Activated CD4-positive, alpha-beta T cell treated with anti-CD3 and anti-CD28 coated beads for 48 hours (primary cell): Measurements from ENCODE around the gene SLC7A6OS.

Experiments
- DNase-seq: peaks from one replicate; pipeline ENCODE4 v3.0.0-alpha.2; 2020

Gene SLC7A6OS

DNA sequence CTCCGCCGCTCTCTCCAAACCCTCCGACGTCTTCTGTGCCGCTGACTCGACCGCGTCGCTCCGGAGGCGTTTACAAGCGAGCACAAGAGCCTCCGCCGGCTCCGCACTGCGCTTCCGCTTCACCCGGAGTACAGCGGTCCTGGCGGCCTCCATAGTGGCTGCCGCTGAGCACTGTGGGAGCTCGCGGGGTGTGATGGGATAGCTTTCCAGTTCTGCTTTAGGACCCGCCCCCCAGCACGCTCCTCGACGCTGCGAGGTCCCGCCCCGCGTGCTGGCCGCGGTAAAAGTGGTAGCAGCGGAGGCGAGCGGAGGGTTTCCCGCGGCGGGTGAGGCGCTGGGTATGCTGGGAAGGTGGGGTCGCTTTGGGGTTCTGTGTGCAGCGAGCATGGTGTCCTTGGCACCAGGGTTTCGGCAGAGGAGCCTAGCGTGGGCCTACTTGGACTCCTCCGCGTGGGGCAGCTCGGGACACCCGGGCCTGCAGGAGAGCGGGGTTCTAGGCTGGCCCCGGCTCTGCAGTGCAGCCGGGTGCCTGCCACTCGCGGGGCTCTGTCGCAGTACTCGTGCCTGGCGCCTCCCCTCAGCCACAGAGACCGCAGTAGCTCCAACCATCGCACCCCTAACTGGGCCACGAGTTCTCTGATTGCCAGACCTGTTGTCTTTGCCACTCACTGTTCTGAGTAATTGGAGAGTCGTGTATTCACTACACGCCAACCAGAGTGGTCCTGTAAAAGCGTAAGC is at the start of gene SLC7A6OS, which contains the start of gene PRMT7:
Gene SLC7A6OS, minus strand, starts transcription at position 173 of the 738 bp plus-strand sequence. Its CDS starts 20 bp downstream, at position 153.
Gene PRMT7, plus strand, starts transcription at position 246 of the 738 bp plus-strand sequence. CDS start 4,961 bp downstream, outside the sequence.
- DNase-seq: peak; percentile 96

DNA sequence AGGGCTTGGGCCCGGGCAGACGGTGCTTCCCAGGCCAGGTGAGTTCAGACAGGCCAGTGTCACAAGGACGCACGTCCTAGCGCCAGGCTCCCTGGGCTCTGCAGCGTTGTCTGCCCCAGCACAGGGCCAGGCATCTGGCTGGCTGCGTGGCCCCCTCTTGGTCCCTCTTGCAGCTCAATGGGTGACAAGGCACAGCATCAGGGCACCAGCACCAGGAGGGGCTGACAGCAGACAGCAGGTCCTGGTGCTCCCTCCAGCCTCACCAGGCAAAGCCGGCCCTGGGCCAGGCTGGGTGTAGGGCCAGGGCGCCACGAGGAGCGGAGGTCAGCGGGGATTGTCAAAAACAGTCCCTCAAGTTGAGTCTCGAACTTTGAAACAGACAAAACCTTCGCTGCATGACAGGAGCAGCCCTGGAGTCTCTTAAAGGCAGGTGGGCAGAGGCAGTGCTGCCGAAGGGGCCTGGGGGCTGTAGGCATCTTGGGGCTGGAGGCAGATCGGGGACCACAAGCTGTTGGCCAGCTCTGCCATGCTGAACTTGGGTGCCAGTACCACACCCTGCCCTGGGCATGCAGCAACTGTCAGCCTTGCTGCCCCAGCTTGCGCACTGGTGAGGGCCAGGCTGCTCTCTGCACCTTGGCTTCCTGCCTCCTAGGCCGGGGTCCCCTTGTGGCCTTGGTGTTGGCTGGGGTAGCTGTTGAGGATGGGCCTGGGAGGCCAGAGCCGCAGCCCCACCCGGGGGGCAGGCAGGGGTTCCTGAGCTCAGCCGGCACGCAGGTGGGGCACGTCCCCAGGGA is 48.8 kb upstream of the SLC7A6OS start:
- DNase-seq: no peak

- no peak for DNase-seq
These were observed 48.2 kb upstream of the SLC7A6OS start for GRCh38 chr16:68358951-68359350.

DNA sequence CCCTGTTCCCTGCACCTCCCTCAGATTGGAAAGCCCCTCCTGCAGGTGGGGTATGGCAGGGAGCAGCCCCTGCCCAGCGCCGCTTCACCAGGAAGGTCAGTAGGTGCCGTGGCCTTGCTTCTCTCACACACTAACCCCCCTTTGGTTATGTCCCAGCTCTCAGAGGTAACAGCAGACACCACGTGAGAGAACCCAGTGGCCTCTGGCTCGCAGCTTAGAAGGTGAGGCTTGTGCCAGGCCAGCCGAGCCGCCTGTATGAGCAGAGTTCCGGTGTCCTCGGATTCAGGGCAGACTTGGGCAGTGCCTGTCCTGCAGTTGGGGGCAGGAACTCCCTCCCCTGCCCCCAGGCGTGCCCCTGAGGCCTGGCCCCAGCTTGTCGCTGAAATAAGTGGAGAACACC is 47.2 kb upstream of the SLC7A6OS start:
- DNase-seq: no peak

- DNase-seq: no peak
These were observed 46.8 kb upstream of the SLC7A6OS start for GRCh38 chr16:68357521-68357922.

DNA sequence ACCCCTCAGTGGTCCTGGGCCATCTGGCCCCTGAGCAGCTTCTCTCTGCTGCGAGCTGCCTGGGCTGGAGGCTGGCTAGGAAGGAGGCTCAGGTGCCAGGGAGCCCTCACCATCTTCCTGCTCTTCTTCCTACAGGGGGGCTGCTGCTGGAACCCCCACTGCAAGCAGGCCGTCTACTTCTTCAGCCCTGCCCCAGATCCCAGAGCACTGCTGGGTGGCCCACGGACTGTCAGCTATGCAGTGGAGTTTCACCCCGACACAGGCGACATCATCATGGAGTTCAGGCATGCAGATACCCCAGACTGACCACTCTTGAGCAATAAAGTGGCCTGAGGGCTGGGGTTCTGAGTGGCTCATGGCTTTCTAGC is 46.2 kb upstream of the SLC7A6OS start:
- DNase-seq: no peak

DNA sequence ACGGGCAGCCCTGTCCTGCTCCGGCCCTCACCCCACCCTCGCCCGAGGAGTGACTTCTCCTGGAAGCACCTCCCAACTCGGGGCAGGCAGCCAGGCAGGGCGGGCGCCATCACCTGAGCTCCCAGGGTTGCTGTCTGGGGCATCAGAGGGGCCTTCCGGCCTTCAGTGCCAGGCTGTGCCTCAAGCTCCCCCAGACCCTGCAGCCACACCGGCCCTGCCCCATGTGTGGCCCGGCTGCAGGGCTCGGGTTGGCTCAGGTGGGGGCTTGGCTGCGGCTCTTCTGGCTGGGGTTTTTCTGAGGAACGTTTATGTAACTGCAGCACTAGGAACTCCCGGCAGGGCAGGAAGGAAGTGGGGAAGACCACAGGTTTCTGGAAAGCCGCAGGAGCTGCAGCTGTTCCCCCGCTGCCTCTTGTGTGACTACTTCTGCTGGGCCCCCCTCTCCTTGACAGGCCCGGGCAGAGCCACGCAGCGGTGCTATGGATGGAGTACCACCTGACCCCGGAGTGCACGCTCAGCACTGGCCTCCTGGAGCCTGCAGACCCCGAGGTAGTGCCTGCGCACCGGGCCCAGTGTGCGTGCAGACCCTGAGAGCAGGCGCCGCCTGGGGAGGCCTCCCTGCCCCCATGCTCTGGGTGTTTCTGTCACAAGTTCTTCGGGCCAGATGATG is 45.6 kb upstream of the SLC7A6OS start:
- DNase-seq: peak; percentile 65

GRCh38 chr16:68355447-68356248 is 44.9 kb upstream of the SLC7A6OS start:
- no peak for DNase-seq

DNA sequence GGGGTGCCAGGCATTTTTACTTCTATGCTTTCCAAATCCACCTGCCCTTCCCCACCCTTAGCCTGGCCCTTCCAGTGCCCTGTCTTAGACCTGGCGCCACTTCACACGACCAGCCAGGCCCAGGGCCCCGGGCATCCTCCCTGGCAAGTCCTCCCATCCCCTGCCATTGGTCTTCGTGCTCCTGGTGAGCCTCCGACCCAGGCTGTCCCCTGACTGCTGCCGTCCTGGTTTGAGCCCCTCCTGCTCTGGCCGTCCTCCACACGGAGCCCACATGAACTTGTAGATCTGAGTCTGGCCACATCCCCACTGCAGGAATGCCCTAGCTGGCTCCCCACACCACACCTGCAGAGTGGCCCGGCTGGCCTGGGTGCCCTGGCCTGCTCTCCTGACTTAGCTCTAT is 44.1 kb upstream of the SLC7A6OS start:
- no peak for DNase-seq

- no peak for DNase-seq
These were observed 42.6 kb upstream of the SLC7A6OS start for GRCh38 chr16:68353366-68353765.

DNA sequence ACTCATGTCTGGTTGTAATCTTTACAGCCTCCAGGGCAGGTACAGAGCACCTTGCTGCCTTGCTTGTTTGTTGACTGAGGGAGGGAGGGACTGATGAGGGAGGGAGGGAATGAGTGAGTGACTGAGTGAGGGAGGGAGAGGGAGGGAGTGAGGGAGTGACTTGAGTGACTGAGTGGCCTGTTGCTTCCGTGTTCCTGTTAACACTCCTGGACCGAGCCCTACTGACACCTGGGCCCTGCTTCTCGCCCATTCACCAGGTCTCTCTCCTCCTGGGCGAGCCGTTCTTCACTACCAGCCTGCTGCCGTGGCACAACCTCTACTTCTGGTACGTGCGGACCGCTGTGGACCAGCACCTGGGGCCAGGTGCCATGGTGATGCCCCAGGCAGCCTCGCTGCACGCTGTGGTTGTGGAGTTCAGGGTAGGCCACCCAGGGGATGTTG is 41.3 kb upstream of the SLC7A6OS start:
- DNase-seq: no peak

GRCh38 chr16:68351463-68351862 is 40.7 kb upstream of the SLC7A6OS start:
- no peak for DNase-seq

DNA sequence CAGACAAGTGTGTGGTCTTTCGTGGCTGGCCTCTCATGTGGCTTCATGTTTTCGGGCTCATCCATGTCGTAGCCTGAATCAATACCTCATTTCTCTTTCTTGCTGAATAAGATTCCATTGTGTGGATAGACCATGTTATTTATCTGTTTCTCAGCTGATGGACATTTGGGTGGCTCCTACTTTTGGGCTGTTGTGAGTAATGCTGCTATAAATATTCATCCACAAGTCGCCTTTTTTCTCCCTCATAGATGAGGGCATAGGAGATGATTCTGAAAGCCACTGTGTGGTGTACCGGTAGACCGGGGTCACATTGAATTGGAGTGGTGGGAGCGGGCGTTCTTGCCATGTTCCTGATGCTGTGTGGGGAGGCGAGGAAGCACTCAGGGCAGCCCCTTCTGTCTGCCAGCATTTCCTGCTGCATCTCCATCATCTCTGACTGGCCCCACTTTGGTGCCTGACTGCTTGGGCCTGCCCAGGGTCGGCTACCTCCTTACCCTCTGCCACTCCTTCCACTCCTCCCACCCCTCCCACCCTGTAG is 40.1 kb upstream of the SLC7A6OS start:
- DNase-seq: no peak

DNA sequence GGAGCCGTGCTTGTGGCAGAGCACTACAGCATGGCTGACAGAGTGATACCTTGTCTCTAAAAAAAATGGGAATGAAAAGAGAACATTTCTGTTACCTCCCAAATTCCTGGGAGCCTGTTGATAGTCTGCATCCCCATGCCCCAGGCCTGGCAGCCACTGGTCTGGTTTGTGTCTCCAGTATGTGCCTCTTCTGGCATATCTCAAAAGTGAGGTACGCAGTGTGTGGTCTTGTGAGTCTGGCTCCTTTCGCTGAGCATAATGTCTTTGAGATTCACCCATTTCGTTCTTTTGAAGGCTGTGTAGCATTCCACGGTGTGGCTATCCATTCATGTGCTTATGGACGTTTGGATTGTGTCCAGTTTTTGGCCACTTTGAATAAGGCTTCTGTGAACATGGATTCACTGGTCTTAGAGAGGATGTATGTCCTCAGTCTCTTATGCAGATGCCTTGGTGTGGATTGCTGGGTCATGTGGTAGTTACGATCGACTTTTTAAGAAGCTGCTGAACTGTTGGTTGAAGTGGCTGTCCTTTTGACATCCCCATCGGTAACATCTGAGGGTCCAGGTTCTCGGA is 39.2 kb upstream of the SLC7A6OS start:
- DNase-seq: no peak

DNA sequence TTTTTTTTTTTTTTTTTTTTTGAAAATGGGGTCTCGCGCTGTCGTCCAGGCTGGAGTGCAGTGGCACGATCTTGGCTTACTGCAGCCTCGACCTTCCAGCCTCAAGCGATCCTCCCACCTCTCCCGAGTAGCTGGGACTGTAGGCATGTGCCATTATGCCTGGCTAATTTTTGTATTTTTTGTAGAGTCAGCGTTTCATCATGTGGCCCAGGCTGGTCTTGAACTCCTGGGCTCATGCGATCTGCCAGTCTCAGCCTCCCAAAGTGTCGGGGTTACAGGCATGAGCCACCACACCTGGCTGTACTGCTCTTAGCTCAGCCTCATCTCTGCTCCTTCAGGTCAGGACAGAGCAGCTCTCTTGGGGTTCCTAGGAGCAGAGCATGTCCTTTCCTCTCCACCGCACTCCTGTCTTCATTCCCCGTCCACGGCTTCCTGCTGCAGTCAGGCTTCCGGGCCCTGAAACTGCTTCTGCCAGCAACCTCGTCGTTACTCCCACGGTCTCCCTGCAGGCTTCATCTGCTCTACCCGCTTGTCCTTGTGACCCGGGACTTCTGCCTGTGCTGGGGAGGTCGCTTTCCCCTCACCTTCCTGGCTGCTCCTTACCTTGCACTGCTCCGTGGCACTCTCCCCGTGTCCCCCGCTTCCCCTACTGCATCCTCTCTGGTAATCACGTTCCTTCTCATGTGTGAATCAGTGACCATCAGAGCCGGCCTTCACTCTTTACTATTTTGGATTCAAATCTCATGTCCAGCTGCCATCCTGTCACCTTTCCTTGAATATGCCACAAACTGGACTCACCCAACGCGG is 38.1 kb upstream of the SLC7A6OS start:
- no peak for DNase-seq

GRCh38 chr16:68347605-68348004 is 36.9 kb upstream of the SLC7A6OS start:
- no peak for DNase-seq

- DNase-seq: no peak
These were observed 36.2 kb upstream of the SLC7A6OS start for GRCh38 chr16:68346892-68347480.

GRCh38 chr16:68345958-68346635 is 35.4 kb upstream of the SLC7A6OS start:
- DNase-seq: no peak

- no peak for DNase-seq
These were observed 34.6 kb upstream of the SLC7A6OS start for GRCh38 chr16:68345351-68345810.

- DNase-seq: no peak
These were observed 33.5 kb upstream of the SLC7A6OS start for GRCh38 chr16:68344252-68344651.
